Measurements from ENCODE around the gene NSMCE1.

- no peak; the same call in 1 of the 2 replicates for TF ChIP-seq CTCF (IDR thresholded peaks at IDR 0.05; ENCODE audit: low read length)
- TF ChIP-seq EZH2 (IDR thresholded peaks at IDR 0.05; ENCODE audit: borderline replicate concordance, low read length) = no peak
These were observed 46.9 kb upstream of the NSMCE1 start for GRCh38 chr16:27315333-27316037.

All from OCI-LY1 (cell line).